Tibial nerve (tissue), 4 donors: ENCODE measurements around the gene GNG7.
"Not testable (repeated sequence)": the region's sequence is repeated elsewhere in the genome, so short reads cannot be mapped to it uniquely, and the experiment has no call there.

Experiments used
- CTCF ChIP-seq, 5 experiments: fragments of 200-600 bp in 3 of 5; fragments of 450-650 bp in 2 of 5; sonication (generic) in 3 of 5; IDR thresholded peaks; one replicate each; pipeline ENCODE4 v1.5.1; 2016 to 2019; ENCODE audit warnings: antibody characterized with exemption in 5 of 5, mild to moderate bottlenecking in 3 of 5, moderate library complexity in 2 of 5
- EP300 ChIP-seq, 2 donors: sonication (generic); formaldehyde crosslinking; IDR thresholded peaks; one replicate each; pipeline ENCODE4 v1.6.1; 2017; ENCODE audit warnings: antibody characterized with exemption in 2 of 2, mild to moderate bottlenecking in 1 of 2

DNA sequence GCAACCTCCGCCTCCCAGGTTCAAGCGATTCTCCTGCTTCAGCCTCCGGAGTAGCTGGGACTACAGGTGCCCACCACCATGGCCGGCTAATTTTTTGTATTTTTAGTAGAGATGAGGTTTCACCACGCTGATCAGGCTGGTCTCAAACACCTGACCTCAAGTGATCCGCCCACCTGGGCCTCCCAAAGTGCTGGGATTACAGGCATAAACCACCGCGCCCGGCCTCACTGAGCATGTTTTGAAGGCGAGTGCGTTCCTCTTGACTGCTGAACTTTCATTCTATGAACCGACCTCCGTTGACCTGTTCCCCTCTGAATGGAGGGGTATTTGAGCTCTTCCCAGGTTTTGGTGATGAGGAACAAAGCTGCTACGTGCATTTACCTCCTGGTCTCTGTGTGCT is 209.0 kb downstream of the GNG7 start:
- not testable (repeated sequence) for TF ChIP-seq EP300, CTCF (IDR thresholded peaks at IDR 0.05)
